Measurements from ENCODE around the gene PDE2A.

PDE2A gene

DNA sequence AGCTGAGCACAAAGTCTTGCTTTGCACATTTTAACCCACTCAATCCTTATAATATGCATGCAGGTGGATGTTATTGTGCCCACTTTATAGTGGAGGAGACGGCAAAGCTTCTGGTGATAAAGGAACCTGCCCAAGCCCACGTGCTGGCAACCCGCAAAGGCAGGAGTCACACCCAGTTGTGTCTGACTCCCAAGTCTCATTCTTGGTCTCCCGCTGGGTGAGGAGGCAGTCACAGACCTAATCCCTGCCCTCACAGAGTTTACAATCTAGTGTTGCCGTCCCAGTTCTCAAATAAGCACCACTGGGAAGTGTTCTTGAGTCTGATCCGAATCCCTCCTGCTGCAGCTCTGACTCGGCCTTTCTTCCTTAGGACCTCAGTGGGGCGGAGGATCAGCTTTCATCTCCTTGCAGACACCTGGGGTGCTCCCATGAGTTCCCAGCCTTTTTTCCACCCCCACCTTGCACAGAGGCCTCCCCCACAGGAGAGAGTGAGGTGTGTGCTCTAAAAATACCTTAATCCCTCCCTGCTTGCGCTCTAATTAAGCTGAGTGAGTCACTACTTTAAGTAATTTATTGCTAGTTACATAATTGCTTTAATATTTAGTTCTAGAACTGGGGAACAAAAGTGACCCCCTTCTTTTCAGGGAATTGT is 15.1 kb downstream of the PDE2A start:
- peak in 2 of 51 donors; percentile 37 to 60 for DNase-seq

DNA sequence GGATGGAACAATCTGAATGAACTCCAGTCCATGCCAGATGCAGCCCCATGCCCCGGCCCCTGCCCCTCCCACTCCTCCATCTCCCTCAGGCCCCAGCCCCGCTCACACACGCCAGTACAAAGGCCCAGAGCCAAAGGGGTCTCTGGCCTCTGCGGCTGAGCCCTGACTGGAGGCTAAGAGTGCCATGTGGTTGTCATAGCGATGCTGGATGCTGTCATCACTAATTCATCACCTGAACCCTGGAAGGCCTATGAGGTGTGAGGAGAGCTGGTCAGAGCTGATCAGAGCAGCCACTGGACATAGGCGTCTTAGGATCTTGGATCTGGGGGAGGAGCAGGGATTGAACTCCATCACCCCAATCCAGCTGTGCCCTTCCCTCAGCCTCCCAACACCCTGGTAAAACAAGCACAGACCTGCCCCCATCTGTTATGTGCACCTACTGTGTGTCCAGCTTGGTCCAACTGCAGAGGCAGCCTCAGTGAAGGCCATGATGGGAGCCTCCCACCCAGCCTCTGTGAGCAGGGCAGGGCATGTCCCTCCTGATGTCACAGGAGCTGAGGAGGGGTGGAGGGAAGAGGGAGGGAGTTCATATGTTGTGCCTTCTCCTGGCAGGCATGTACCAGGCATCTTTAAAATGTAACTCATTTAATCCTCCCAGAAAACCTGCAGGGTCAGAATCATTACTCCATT is 16.7 kb downstream of the PDE2A start:
- DNase-seq, result no peak

- DNase-seq, result no peak
Measured at GRCh38 chr11:72655896-72656464, 18.2 kb downstream of the PDE2A start.

DNA sequence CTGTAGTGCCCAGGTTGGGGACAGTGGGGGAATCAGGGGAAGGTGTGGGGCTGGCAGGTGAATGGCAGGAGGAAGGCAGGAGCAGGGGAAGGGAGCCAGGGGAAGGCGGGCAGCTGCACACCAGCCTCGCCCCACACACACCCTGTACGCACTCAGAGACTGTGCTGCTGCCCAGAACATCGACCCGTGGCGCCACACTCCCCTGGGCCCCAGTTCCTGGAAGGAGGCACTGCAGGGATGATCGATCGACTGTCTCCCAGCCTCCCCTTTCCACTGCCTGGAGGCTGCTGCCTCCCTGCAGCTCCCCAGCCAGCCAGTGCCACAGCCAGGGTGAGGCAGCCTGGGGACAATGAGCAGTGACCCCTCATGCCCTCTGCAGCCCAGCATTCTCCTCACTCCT is 19.2 kb downstream of the PDE2A start:
- no peak for DNase-seq

DNA sequence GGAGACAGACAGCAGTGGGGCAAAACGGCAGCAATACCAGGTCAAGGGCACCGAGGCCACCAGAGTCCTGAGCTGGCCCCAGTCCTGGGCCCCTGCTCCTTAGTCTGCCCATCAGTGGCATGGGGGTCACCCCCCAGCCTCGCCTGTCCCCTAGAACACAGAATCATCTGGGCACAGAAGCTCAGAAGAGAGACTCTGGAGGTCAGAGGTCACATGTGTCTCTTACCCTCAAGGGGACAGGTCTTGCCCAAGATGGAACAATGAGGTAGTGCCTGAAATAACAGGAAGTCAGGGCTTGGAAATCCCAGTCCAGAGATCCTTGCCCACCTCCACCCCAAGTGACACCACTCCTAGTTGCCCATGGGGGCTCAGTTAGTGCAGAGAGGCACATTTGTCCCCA is 20.6 kb downstream of the PDE2A start:
- DNase-seq, result no peak

GRCh38 chr11:72652873-72653630 is 21.2 kb downstream of the PDE2A start:
- peak in 4 of 51 donors; percentile 22 to 42 (median 27) for DNase-seq

- no peak for DNase-seq
Measured at GRCh38 chr11:72652133-72652532, 22.1 kb downstream of the PDE2A start.

GRCh38 chr11:72649215-72649976 is 24.8 kb downstream of the PDE2A start:
- DNase-seq, result peak in 1 of 51 donors; percentile 22

DNA sequence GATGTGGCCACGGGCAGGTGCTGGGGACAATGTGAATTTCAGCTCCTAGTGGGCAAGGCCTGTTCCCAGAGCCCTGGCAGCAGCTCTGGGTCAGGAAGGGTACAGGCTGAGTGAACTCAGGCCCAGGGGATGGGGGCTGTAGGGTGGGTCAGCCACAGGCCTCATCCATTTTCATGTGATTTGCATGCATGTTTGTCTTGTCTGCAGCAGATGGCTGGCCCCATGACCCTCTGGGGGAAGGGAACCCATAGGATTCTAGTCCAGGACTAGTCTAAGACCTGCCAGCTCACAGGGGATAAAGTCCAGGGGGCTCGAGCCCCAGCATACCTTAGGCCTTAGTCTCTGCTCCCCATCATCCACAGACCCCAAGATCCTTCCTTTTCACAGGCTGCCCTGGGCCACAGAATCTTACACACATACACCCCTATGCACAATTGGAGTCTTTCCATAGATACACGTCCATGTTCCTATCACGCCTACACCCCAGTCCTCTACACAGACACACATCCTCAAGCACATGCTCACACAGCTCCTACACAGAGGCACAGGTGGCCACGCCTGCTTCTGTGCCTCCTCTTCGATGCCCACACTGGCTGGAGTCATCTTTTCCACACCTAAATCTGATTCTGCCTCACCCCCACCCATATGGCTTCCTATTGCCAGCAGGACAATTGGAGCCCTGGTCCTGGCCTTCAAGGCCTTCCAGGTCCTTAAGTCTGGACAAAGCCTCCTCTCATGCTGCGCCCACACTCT is 25.7 kb downstream of the PDE2A start:
- DNase-seq, result peak in 1 of 51 donors; percentile 45

DNA sequence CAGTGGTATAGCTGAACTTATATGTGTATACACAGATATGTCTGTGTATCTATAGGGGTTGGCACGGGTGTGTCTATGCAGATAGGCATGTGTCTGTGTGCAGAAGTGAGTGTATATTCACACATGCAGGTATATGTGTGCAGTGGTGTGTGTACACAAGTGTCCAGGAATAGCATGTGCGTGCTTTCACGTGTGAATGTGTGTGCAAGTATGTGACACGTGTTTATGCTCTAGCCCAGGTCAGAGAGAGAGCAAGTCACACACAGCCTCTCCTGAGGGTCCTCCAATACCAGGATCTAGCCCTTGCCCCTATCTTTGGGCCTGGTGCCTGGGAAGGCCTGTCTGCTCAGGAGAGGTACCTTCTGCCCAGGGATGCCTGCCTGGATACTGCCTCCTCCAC is 26.3 kb downstream of the PDE2A start:
- no peak for DNase-seq

DNA sequence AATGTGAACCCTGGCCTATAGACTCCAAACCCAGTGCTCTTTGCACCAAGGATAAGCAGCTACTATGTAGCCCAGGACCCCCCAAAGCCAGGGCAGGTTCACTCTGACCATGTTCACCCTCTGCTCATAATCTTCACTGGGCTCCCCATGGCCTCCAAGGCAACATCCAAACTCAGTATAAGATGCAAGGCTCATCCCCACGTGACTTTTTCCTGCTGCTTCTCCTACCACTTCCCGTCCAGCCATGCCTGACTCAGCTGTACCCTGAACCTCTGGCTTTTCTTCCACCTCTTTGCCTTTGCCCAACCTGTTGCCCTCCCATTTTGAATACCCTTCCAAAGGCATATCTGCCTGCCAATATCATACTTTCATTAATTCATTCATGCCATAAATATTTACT is 27.8 kb downstream of the PDE2A start:
- DNase-seq, result no peak

DNA sequence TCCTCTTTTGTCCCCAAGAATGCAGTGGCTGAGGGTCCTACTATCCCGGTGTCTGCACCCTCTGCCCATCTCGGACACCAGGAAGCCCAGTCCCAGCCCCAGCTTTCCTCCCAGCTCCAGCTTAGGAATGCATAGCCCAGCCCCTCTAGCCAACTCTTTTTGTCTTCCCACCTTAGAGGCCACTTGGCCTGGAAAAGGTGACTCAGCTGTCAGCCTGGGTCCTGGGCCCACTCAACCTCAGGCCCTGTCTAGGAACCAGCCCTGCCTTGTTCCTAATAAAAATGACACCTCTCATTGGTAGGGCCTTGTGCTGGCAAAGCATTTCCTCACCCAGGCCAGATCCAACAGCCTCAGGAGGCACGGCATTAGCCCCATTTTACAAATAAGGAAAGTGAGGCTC is 28.2 kb downstream of the PDE2A start:
- no peak for DNase-seq

GRCh38 chr11:72643547-72643946 is 30.7 kb downstream of the PDE2A start:
- peak in 7 of 51 donors; percentile 12 to 83 (median 44) for DNase-seq

DNA sequence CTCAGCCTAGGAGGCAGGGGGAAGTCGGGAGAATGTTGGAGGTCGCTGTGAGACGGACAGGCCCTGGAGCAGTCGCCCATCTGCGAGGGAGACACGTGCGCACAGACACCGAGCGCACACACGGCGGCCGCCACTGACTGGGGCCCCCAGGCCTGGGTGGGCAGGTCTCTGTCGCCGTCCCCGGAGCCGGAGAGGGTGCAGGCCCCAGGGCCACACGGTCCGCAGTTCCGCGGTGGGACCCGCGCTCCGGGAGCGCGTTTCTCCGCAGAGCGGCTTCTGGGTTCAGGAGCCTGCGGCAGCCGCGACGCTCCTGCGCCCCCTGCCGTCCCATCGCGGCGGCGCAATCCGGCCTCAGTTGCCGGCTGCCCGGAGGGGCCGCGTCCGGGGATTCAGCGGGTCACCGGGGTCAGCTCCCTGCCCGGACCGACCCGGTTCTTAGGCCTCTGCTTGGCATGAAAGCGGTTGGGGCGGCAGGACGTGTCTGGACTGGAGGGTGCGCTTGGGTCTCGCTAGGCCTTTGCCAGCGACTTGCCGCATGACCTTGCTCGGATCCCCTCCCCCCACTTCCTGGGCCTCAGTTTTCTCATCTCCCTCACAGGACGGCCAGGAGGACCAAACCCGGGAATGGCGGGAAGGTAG is 31.2 kb downstream of the PDE2A start:
- DNase-seq, result peak in 39 of 51 donors; percentile 9 to 81 (median 40)

DNA sequence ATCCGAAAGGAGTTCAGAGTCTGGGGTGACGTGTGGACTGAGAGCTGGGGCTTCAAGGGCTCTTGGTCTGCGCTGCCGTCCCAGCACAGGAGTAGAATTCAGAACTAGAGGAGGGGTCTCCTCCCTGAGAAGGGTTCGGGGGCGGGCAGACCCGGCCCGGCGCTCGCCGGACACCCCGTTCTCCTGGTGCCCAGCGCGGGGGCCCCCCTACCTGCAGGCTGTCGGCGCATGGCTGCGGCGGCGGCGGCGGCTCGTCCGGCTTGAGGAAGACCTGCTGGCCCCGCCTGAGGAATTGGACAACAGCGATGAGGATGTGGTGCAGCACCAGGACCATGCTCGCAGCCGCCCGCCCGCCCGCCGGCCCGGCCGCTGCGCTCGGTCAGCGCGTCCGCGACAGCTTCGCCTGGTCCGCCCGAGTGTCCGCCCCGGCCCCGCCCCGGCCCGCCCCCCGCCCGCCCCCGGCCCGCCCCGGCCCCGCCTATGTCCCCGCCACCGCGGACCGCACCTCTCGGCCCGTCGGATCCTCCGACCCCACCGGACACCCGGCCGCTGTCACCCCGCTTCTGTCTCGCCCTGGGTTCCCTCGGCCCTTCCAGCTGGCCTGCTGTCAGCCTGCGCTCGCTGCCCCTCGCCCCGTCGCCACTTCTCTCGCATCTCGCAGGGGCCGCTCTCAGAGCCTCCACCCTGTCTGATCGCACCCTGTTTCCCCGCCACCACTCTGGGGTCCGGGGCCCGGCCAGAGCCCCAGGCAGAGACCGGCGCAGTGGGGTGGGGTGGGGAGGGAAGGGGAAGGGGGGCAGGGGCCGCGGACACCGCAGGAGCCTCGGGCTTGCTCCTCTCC is 32.0 kb downstream of the PDE2A start:
- DNase-seq, result peak in 17 of 51 donors; percentile 20 to 65 (median 39)

GRCh38 chr11:72641522-72642042 is 32.6 kb downstream of the PDE2A start:
- DNase-seq, result no peak

GRCh38 chr11:72639502-72640375 is 34.5 kb downstream of the PDE2A start:
- peak in 1 of 51 donors; percentile 41 for DNase-seq

DNA sequence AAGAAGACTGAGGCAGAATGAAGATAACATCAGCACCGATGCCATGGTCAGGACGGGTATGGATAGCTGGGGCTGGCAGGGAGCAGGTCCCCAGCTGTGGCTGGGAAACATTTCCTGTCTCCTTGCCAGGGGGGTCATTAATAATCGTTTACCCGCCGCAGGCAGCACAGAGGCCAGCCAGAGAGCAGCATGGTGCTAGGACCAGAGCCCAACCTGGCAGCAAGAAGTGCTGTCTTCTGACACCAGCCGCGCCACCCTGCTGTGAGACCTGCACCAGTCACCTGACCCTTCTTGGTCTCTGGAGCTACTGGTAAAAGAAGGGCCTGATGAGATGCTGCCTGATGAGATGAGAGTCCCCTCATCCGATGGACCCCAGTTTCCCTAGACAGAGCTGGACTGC is 36.3 kb downstream of the PDE2A start:
- DNase-seq, result no peak

Measured in hypothalamus (tissue), 51 donors.